A172 (cell line): ENCODE measurements around the gene FCRL6. TPM values are rescaled to one million over a fixed set of nuclear protein-coding genes. Genes with fewer than 3 reads are reported as not detected.

Experiments
- DNase-seq: peaks from one replicate; pipeline ENCODE4 v3.0.0-alpha.2; 2015; ENCODE audit warnings: low spot score
- total RNA-seq: library from RNA; depleted of rRNA; stranded (reverse); fragments of >200 nt; shearing (Covaris generic); gene quantifications from 2 replicates; pipeline ENCODE4 v1.2.3, GENCODE V29; 2014; rRNA removed

Gene FCRL6
- total RNA-seq, 1 experiment from 2014 or later: not detected

GRCh38 chr1:159862031-159862430 is 59.9 kb downstream of the FCRL6 start:
- DNase-seq: no peak

- DNase-seq: no peak
Measured at GRCh38 chr1:159862557-159862956, 60.4 kb downstream of the FCRL6 start, which contains the start of gene VSIG8. Gene VSIG8, minus strand, starts transcription at chr1:159862657. Its CDS starts 136 bp downstream, at chr1:159862521.

GRCh38 chr1:159864262-159864661 is 62.1 kb downstream of the FCRL6 start:
- DNase-seq: no peak

Other genes starting within 250 kb of the FCRL6 start
- not detected in 2 replicates for gene APCS, start 214.5 kb upstream of the FCRL6 start, total RNA-seq
- not detected in 2 replicates for gene CRP, start 87.8 kb upstream of the FCRL6 start, total RNA-seq
- 123 and 142 TPM in 2 replicates for gene DUSP23, start 21.4 kb upstream of the FCRL6 start, total RNA-seq
- 0.48 TPM in 1 of 2 replicates, not detected in the other for gene SLAMF8, start 24.5 kb downstream of the FCRL6 start, total RNA-seq
- gene VSIG8, start 60.3 kb downstream of the FCRL6 start, total RNA-seq: not detected in 2 replicates
- gene CFAP45, start 97.8 kb downstream of the FCRL6 start, total RNA-seq: 2.4 and 3.7 TPM in 2 replicates
- gene TAGLN2, start 123.1 kb downstream of the FCRL6 start, total RNA-seq: 734 and 929 TPM in 2 replicates
- gene IGSF9, start 143.3 kb downstream of the FCRL6 start, total RNA-seq: 0.89 and 1.6 TPM in 2 replicates
- not detected in 2 replicates for gene SLAMF9, start 151.9 kb downstream of the FCRL6 start, total RNA-seq
- gene PIGM, start 229.6 kb downstream of the FCRL6 start, total RNA-seq: 11.4 and 12.8 TPM in 2 replicates